ENCODE measurements around the gene CLMN. TPM values are rescaled to one million over a fixed set of nuclear protein-coding genes. Genes with fewer than 3 reads are reported as not detected.
A peak's percentile ranks its signal among the peaks of the same experiment; 100 is the strongest.

Gene CLMN
- total and polyA plus RNA-seq, 10 of the 15 experiments (the other 5 are each of a cell fraction or from before 2014, with no cell fraction given) = 7.8 to 49.3 (median 18.5) TPM

DNA sequence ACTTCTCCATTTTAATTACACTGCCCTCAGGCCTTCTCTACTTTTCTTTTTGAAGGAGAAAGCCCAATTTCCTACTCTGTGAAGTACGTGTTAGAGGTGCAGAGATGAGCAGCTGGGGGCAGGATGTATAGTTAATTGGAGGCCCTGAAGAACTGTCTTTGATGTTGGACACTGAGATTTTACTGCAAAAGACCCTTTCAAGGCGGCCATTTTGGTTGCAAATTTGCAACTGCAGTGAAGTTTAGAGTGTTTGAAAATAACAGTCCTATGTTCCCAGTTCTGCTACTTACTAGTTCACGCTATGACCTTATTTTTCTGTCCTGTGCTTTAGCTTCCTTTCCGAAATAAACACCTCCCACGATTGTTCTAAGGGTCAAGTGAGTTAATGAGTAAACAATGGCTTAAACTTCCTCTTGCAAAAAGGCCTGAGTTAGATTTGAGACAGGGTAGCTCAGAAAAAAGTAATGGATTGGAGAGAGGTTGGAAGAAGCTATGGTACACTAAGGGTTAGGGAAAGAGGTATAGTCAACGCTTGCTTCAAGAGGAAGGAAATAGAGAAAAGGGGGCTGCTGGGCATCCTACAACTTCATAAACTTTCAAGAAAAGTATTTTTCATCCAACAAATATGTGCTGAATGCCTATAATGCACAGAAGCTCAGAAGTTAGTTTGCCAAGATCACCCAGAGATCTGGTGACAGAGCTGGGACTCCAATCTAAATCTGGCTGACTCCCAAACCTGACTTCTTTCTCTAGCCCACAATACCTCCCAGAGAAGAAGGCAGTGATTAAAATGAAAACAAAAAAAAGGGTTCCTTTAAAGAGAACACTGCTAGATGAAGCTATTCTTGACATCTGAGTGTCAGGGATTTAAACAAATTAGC lies 135.9 kb downstream of the CLMN start:
- FAIRE-seq = peak; percentile 23
- H3K36me3 ChIP-seq (ENCODE audit: control insufficient read depth in 2 of 2, insufficient read depth in 2 of 2, low read length in 1 of 2) = no peaks in the 10 kb centered on the region
- in situ Hi-C loops (cut with MboI) (no loop called here), intact Hi-C loops (cut with micrococcal nuclease; ENCODE audit: unreplicated experiment) (no loop called here)
- H2AFZ ChIP-seq (ENCODE audit: control insufficient read depth, low read depth, low read length) = no peak overlapping the region
- H4K20me1 ChIP-seq (ENCODE audit: control insufficient read depth, insufficient read depth) = no peaks in the 10 kb centered on the region
- H3K9me3 ChIP-seq (replicated peaks; ENCODE audit: control insufficient read depth, insufficient read depth, low read length) = no peaks in the 10 kb centered on the region; the same call in 2 of the 3 replicates
- H3K27me3 ChIP-seq (replicated peaks in 1 of 2; ENCODE audit: control insufficient read depth in 2 of 2, insufficient read depth in 2 of 2, low read length in 1 of 2) = no peaks in the 10 kb centered on the region
- RAD21 ChIA-PET (ENCODE audit: unreplicated experiment) = interaction anchor here (0.7 to 4.7 kb wide), 18 partner anchors 9 to 193 kb away, joined by 3 to 23 read pairs (median 4); no protein-coding TSS in a partner anchor
- peak; percentile 81 for ATAC-seq
- 48% methylated on average over 6 of the region's 6 CpGs for WGBS (ENCODE audit: insufficient coverage, insufficient replicate concordance, low lambda C conversion rate, missing lambda C conversion rate)
- H3K9ac ChIP-seq (ENCODE audit: control insufficient read depth, insufficient read depth, low read length) = no peak overlapping the region
- no peak overlapping the region for H3K27ac ChIP-seq (ENCODE audit: control insufficient read depth, insufficient read depth)
- H3K79me2 ChIP-seq (ENCODE audit: control insufficient read depth, insufficient read depth, low read length) = no peaks in the 10 kb centered on the region
- SMC1A ChIA-PET (ENCODE audit: uncharacterized antibody, unreplicated experiment) = interaction anchor here (0.8 to 3.9 kb wide), 30 partner anchors 12 to 332 kb away, joined by 3 to 36 read pairs (median 4); partner anchors contain the start of gene DICER1
- BruUV-seq (replicated peaks) = no TSS peak
- no peak overlapping the region for H3K4me3 ChIP-seq
- H3K4me2 ChIP-seq (ENCODE audit: control insufficient read depth, insufficient read depth) = no peak overlapping the region
- CTCF ChIA-PET = interaction anchor here (0.5 to 5.8 kb wide), 13 partner anchors 9 to 499 kb away, joined by 3 to 54 read pairs (median 4); partner anchors contain the start of gene DICER1
- no peaks in the 10 kb centered on the region for H3K4me1 ChIP-seq (ENCODE audit: control insufficient read depth, insufficient read depth, low read length)
- DNase-seq (ENCODE audit: low read depth, low spot score) = peak; percentile 25
- POLR2A ChIA-PET = interaction anchor here (0.6 to 1.9 kb wide), 13 partner anchors 9 to 262 kb away, joined by 3 to 9 read pairs (median 3); partner anchors contain the start of gene DICER1
- TF ChIP-seq MXI1 (IDR thresholded peaks at IDR 0.05; ENCODE audit: low read depth, low read length) (no peak), HCFC1 (IDR thresholded peaks at IDR 0.05; ENCODE audit: low read length) (no peak), TARDBP (IDR thresholded peaks at IDR 0.05; ENCODE audit: borderline replicate concordance) (no peak), ZNF384 (IDR thresholded peaks at IDR 0.05; ENCODE audit: borderline replicate concordance, low read depth, low read length) (no peak), SREBF2 (IDR thresholded peaks at IDR 0.05; ENCODE audit: low read length) (no peak), FOXM1 (IDR thresholded peaks at IDR 0.05; ENCODE audit: low read depth, low read length) (no peak), EZH2 (IDR thresholded peaks at IDR 0.05; ENCODE audit: borderline replicate concordance, control insufficient read depth, low read depth, low read length) (no peak)
- TF ChIP-seq, protein P1, sequence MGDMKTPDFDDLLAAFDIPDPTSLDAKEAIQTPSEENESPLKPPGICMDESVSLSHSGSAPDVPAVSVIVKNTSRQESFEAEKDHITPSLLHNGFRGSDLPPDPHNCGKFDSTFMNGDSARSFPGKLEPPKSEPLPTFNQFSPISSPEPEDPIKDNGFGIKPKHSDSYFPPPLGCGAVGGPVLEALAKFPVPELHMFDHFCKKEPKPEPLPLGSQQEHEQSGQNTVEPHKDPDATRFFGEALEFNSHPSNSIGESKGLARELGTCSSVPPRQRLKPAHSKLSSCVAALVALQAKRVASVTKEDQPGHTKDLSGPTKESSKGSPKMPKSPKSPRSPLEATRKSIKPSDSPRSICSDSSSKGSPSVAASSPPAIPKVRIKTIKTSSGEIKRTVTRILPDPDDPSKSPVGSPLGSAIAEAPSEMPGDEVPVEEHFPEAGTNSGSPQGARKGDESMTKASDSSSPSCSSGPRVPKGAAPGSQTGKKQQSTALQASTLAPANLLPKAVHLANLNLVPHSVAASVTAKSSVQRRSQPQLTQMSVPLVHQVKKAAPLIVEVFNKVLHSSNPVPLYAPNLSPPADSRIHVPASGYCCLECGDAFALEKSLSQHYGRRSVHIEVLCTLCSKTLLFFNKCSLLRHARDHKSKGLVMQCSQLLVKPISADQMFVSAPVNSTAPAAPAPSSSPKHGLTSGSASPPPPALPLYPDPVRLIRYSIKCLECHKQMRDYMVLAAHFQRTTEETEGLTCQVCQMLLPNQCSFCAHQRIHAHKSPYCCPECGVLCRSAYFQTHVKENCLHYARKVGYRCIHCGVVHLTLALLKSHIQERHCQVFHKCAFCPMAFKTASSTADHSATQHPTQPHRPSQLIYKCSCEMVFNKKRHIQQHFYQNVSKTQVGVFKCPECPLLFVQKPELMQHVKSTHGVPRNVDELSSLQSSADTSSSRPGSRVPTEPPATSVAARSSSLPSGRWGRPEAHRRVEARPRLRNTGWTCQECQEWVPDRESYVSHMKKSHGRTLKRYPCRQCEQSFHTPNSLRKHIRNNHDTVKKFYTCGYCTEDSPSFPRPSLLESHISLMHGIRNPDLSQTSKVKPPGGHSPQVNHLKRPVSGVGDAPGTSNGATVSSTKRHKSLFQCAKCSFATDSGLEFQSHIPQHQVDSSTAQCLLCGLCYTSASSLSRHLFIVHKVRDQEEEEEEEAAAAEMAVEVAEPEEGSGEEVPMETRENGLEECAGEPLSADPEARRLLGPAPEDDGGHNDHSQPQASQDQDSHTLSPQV (IDR thresholded peaks at IDR 0.05) = no peak
- TF ChIP-seq, protein P2, sequence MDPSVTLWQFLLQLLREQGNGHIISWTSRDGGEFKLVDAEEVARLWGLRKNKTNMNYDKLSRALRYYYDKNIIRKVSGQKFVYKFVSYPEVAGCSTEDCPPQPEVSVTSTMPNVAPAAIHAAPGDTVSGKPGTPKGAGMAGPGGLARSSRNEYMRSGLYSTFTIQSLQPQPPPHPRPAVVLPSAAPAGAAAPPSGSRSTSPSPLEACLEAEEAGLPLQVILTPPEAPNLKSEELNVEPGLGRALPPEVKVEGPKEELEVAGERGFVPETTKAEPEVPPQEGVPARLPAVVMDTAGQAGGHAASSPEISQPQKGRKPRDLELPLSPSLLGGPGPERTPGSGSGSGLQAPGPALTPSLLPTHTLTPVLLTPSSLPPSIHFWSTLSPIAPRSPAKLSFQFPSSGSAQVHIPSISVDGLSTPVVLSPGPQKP (IDR thresholded peaks at IDR 0.05; ENCODE audit: low read depth, low read length) = no peak
- TF ChIP-seq, protein P3, sequence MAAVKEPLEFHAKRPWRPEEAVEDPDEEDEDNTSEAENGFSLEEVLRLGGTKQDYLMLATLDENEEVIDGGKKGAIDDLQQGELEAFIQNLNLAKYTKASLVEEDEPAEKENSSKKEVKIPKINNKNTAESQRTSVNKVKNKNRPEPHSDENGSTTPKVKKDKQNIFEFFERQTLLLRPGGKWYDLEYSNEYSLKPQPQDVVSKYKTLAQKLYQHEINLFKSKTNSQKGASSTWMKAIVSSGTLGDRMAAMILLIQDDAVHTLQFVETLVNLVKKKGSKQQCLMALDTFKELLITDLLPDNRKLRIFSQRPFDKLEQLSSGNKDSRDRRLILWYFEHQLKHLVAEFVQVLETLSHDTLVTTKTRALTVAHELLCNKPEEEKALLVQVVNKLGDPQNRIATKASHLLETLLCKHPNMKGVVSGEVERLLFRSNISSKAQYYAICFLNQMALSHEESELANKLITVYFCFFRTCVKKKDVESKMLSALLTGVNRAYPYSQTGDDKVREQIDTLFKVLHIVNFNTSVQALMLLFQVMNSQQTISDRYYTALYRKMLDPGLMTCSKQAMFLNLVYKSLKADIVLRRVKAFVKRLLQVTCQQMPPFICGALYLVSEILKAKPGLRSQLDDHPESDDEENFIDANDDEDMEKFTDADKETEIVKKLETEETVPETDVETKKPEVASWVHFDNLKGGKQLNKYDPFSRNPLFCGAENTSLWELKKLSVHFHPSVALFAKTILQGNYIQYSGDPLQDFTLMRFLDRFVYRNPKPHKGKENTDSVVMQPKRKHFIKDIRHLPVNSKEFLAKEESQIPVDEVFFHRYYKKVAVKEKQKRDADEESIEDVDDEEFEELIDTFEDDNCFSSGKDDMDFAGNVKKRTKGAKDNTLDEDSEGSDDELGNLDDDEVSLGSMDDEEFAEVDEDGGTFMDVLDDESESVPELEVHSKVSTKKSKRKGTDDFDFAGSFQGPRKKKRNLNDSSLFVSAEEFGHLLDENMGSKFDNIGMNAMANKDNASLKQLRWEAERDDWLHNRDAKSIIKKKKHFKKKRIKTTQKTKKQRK (IDR thresholded peaks at IDR 0.05; ENCODE audit: low read depth, low read length) = no peak

Measured in GM12878 (cell line).